ENCODE results near the gene NEUROG1.

GRCh38 chr5:135508496-135509005 is 27.2 kb downstream of the NEUROG1 start:
- TF ChIP-seq CTCF (IDR thresholded peaks at IDR 0.05 in 8 of 11, conservative IDR thresholded peaks at IDR 0.05 in 3 of 11) = no peak
- no peak for TF ChIP-seq POLR2A (IDR thresholded peaks at IDR 0.05)
- no peak for TF ChIP-seq POLR2AphosphoS5 (IDR thresholded peaks at IDR 0.05)
